Stimulated activated naive CD8-positive, alpha-beta T cell treated with anti-CD3 and anti-CD28 coated beads, Interleukin-15, Interleukin-2, amounts not matched to agents 100 ng/mL and 50 ng/mL, for 24 hours (primary cell): ENCODE measurements around the gene ARHGAP19.
"Not testable (repeated sequence)": the region's sequence is repeated elsewhere in the genome, so short reads cannot be mapped to it uniquely, and the experiment has no call there.

Experiments
- H3K27ac Mint-ChIP-seq: one replicate; pipeline ENCODE4 v1.8.0; 2021; ENCODE audit warnings: mild to moderate bottlenecking, mixed read lengths
- H3K27me3 Mint-ChIP-seq: one replicate; pipeline ENCODE4 v1.8.0; 2021; ENCODE audit warnings: mixed read lengths
- H3K36me3 Mint-ChIP-seq: one replicate; pipeline ENCODE4 v1.8.0; 2021; ENCODE audit warnings: low read depth, mixed read lengths
- H3K4me1 Mint-ChIP-seq: one replicate; pipeline ENCODE4 v1.8.0; 2021; ENCODE audit warnings: low read depth, mixed read lengths
- H3K4me3 Mint-ChIP-seq: one replicate; pipeline ENCODE4 v1.8.0; 2021; ENCODE audit warnings: mild to moderate bottlenecking, mixed read lengths
- H3K9me3 Mint-ChIP-seq: one replicate; pipeline ENCODE4 v1.8.0; 2021; ENCODE audit warnings: mixed read lengths

Gene ARHGAP19

DNA sequence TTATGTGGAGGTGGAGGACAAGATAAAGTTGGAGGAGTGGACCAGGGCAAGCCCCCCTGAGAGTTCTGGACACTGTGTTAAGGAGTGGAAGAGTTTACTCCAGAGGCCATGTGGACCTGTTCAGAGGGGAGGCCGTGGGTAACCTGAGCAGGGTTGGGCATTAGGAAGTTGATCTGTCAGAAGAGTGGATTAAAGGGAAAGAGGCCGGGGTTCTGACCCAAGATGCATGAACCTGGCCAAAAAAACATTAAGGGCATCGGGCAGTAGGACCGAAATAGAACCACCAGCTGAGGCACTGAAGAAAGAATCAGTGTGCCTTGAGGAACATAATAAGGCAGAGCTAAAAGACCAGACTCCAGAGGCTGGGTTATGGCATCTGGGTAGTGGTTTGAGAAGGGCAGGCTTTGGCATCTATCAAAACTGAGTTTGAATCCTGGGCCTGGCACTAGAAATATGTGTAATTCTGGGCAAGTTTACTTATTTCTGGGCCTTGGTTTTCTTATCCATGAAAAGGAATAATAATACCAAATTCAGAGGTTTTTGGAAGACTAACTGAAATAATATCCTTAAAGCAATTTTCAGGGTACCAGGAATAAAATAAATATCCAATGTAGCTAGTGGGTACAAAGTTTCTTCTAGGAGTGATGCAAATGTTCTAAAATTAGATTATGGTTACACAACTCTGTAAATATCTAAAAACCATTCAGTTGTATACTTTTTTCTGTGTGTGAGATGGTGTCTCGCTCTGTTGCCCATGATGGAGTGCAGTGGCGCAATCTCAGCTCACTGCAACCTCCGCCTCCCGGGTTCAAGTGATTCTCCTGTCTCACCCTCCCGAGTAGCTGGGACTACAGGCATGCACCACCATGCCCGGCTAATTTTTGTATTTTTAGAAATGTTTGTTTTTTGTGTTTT, 15.7 kb upstream of the ARHGAP19 start:
- no peaks in the 10 kb centered on the region for H3K36me3 Mint-ChIP-seq
- H3K4me3 Mint-ChIP-seq = no peak overlapping the region
- no peaks in the 10 kb centered on the region for H3K27me3 Mint-ChIP-seq
- H3K9me3 Mint-ChIP-seq = no peaks in the 10 kb centered on the region
- no peaks in the 10 kb centered on the region for H3K4me1 Mint-ChIP-seq
- no peak overlapping the region for H3K27ac Mint-ChIP-seq

DNA sequence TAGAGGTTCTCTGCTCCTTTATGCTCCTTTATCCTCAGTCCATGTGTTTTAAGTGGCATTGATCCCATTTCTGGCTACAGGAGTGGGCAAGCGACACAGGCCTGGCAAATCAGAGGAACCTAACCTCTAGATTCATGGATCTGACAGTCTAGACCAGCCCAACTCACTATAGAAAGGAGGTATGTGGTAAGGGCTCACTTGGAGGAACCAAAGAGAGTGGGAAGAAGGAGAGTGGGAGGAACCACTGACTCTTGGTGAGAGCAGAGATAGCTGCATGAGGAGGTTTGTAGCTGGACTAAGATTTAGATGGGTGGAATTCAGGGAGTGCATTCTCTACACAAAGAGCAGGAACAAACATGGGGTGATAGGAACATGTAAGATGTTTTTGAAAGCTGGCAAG, 15.0 kb upstream of the ARHGAP19 start:
- no peaks in the 10 kb centered on the region for H3K27me3 Mint-ChIP-seq
- H3K36me3 Mint-ChIP-seq = no peaks in the 10 kb centered on the region
- no peak overlapping the region for H3K4me3 Mint-ChIP-seq
- no peaks in the 10 kb centered on the region for H3K9me3 Mint-ChIP-seq
- H3K27ac Mint-ChIP-seq = no peak overlapping the region
- no peaks in the 10 kb centered on the region for H3K4me1 Mint-ChIP-seq

DNA sequence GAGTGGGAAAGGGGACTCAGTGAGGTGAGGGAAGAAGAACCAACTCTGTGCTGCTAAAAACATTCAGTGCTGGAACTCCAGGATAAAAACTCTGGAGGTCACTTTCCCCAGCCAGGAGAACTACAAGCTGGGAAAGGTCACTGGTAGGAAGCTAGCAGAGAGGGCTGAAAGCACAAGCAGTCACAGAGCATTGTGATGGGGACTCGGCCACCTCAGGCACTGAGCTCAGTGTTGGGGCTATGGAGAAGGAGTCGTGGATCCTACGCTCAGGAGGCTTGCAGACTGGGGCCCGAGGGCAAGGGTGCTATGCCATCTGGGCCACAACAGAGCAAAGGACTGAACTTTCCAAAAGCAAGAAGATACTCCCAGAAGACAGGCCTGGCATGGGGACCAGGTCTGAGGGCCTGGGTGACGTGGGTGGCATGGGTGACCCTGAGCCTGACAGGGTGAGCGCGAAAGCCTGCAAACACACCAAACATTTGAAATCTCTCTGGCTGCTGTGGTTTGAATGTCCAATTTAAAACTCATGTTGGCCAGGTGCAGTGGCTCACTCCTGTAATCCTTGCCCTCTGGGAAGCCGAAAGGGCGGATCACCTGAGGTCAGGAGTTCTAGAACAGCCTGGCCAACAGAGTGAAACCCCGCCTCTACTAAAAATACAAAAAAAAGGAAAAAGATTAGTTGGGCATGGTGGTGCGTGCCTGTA, 9.8 kb upstream of the ARHGAP19 start:
- Mint-ChIP-seq H3K4me3 (no peak overlapping the region), H3K27ac (no peak overlapping the region), H3K27me3 (no peaks in the 10 kb centered on the region), H3K4me1 (no peaks in the 10 kb centered on the region), H3K9me3 (no peaks in the 10 kb centered on the region), H3K36me3 (no peaks in the 10 kb centered on the region)

DNA sequence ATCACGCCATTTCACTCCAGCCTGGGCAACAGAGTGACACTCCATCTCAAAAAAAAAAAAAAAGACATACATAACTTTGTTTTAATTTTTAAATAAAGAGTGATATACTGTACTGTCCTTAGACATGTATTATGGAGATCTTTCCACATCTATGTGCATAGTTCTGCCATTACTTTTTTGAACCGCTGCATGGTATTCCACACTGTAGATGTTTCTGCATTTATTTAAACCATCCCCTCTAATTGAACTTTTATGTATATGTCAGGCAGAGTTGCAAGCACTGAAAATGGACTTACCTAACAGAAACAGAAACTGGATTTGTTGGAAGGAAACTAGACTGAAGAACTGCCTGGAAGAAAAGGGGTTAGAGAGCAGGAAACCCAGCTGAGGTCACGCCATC, 8.5 kb upstream of the ARHGAP19 start:
- Mint-ChIP-seq H3K4me3 (no peak overlapping the region), H3K36me3 (no peaks in the 10 kb centered on the region), H3K27me3 (no peaks in the 10 kb centered on the region), H3K9me3 (no peaks in the 10 kb centered on the region), H3K27ac (no peak overlapping the region), H3K4me1 (no peaks in the 10 kb centered on the region)

DNA sequence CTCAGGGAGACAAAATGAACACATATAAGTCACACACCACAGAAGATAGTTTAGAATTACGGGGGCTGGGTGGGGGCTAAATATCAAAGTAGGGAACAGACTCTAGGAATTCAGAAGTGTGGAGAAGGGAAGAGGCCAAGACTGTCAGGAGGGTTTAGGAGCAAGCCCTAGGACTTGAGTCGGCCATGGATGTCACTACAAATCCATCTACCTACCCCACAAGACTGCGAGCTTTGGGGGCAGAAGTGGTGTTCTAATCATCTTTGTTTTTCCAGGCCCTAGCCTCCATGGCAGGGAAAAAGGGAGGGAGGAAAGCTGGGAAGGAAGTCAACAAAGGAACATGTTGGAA, 5.8 kb upstream of the ARHGAP19 start:
- no peak overlapping the region for H3K4me3 Mint-ChIP-seq
- no peaks in the 10 kb centered on the region for H3K9me3 Mint-ChIP-seq
- H3K36me3 Mint-ChIP-seq = no peaks in the 10 kb centered on the region
- H3K4me1 Mint-ChIP-seq = peaks cover 4% of the 10 kb centered on the region
- no peaks in the 10 kb centered on the region for H3K27me3 Mint-ChIP-seq
- no peak overlapping the region for H3K27ac Mint-ChIP-seq

DNA sequence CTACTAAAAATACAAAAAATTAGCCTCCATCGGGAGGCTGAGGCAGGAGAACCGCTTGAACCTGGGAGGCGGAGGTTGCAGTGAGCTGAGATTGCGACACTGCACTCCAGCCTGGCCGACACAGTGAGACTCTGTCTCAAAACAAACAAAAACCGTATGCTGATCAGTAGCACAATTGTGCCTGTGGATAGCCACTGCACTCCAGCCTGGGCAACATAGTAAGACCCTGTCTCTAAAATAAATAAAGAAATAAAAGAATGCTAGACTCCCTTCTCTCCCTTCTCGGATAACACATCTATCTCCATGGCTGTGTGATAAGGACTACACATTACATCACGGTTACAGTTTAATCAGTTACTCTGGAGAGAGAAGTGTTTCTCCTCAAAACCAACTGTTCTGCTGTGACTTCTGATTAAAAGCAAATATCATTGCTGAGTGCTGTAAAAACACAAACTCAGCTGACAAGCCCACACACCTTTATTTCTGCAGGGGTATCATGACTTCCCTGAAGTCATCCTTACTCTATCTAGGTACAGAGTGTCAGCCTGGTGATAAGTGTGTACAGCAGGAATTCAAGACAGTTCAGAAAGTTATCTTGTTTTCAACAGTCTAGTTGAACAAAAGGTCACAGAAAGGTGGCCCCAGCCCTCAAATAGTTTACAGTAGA, 5.3 kb upstream of the ARHGAP19 start:
- peaks cover 6% of the 10 kb centered on the region for H3K4me1 Mint-ChIP-seq
- H3K4me3 Mint-ChIP-seq = no peak overlapping the region
- H3K27ac Mint-ChIP-seq = no peak overlapping the region
- H3K36me3 Mint-ChIP-seq = no peaks in the 10 kb centered on the region
- no peaks in the 10 kb centered on the region for H3K9me3 Mint-ChIP-seq
- H3K27me3 Mint-ChIP-seq = no peaks in the 10 kb centered on the region

DNA sequence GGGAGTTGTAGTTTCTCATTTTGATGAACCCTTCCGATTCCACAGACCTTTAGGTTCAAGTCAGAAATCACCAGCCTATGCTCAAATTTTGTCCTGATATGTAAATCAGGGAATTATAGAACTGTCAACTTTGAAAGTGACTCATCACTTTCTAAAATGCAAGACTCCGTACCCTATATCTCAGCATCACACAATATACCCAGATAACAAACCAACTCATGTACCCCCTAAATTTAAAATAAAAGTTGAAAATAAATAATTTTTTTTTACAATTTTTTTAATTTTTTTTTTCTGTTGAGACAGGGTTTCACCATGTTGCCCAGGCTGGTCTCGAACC, 393 bp upstream of the ARHGAP19 start:
- H3K4me3 Mint-ChIP-seq = peak overlapping the region; percentile 99
- H3K27ac Mint-ChIP-seq = peak overlapping the region; percentile 91
- no peaks in the 10 kb centered on the region for H3K9me3 Mint-ChIP-seq
- no peaks in the 10 kb centered on the region for H3K27me3 Mint-ChIP-seq
- peaks cover 17% of the 10 kb centered on the region for H3K36me3 Mint-ChIP-seq
- peaks cover 25% of the 10 kb centered on the region for H3K4me1 Mint-ChIP-seq

DNA sequence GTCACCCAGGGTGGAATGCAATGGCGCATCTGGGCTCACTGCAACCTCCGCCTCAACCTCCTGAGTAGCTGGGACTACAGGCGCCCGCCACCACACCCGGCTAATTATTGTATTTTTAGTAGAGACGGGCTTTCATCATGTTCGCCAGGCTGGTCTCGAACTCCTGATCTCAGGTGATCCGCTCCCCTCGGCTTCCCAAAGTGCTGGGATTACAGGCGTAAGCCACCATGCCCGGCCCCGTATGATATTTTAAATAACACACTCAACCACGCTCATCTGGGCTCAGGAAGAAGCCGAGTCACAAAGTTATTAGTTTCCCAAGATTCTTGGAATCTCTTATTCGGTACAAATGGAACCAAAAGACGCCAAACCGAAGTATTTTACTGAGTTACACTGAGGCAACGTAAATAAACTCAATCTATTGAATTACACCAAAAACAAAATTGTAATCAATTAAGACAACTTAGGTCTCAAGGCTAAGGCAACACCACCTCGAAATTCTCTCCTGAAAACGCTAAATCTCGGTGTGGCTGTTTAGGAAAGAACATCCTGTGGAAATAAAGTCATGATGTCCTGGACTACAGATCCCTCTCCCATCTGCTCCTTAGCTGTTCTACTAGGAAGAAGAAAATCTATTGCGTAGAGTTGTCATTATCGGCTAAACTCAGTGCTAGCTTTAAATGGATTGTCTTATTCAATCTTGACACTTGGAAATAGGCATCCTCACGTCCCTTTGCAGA, 910 bp downstream of the ARHGAP19 start:
- no peaks in the 10 kb centered on the region for H3K9me3 Mint-ChIP-seq
- H3K4me3 Mint-ChIP-seq = peak overlapping the region; percentile 99
- H3K27ac Mint-ChIP-seq = peak overlapping the region; percentile 91
- H3K36me3 Mint-ChIP-seq = peaks cover 22% of the 10 kb centered on the region
- no peaks in the 10 kb centered on the region for H3K27me3 Mint-ChIP-seq
- peaks cover 25% of the 10 kb centered on the region for H3K4me1 Mint-ChIP-seq

DNA sequence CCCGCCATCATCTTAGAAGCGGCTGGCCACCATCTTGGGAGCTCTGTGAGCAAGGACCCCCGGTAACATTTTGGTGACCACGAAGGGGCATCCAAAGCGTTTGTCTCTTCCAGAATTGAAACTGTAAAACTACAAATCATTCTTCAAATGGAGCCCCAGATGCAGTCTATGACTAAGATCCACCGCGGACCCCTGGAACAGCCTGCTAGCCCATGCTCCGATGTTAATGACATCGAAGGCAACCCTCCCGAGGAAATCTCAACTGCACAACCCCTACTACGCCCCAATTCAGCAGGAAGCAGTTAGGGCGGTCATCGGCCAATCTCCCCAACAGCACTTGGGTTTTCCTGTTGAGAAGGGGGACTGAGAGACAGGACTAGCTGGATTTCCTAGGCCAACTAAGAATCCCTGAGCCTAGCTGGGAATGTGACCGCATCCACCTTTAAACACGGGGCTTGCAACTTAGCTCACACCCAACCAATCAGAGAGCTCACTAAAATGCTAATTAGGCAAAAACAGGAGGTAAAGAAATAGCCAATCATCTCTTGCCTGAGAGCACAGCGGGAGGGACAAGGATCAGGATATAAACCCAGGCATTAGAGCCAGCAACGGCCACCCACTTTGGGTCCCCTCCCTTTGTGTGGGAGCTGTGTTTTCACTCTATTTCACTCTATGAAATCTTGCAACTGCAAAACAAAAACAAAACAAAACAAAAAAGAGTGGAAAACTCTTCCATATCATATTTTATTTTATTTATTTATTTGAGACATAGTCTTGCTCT, 1.7 kb downstream of the ARHGAP19 start:
- not testable (repeated sequence) for H3K27ac Mint-ChIP-seq, H3K9me3 Mint-ChIP-seq, H3K4me3 Mint-ChIP-seq, H3K27me3 Mint-ChIP-seq
- peaks cover 24% of the 10 kb centered on the region for H3K36me3 Mint-ChIP-seq
- peaks cover 25% of the 10 kb centered on the region for H3K4me1 Mint-ChIP-seq

DNA sequence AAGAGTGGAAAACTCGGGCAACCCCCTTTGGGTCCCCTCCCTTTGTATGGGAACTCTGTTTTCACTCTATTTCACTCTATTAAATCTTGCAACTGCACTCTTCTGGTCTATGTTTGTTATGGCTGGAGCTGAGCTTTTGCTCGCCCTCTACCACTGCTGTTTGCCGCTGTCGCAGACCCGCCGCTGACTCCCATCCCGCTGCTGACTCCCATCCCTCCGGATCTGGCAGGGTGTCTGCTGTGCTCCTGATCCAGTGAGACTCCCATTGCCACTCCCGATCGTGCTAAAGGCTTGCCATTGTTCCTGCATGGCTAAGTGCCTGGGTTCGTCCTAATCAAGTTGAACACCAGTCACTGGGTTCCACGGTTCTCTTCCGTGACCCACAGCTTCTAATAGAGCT, 2.4 kb downstream of the ARHGAP19 start:
- not testable (repeated sequence) for H3K4me3 Mint-ChIP-seq, H3K27me3 Mint-ChIP-seq, H3K9me3 Mint-ChIP-seq, H3K27ac Mint-ChIP-seq
- Mint-ChIP-seq H3K4me1 (peaks cover 25% of the 10 kb centered on the region), H3K36me3 (peaks cover 26% of the 10 kb centered on the region)

DNA sequence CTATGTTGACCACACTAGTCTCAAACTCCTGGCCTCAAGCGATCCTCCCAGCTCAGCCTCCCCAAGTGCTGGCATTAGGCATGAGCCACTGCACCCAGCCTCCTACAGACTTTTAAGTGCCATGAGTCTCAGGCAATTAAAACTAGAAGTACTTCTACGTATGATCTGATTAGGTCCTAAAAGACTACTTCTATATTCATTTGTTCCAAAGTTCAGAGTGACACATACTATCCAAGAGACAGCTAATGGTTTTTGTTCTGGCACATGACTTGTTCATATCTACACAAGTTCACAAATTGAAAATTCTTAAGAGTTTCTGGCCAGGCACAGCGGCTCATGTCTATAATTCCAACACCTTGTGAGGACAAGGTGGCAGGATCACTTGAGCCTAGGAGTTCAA, 11.7 kb downstream of the ARHGAP19 start:
- peak overlapping the region; percentile 75 for H3K27ac Mint-ChIP-seq
- H3K4me3 Mint-ChIP-seq = no peak overlapping the region
- H3K27me3 Mint-ChIP-seq = no peaks in the 10 kb centered on the region
- no peaks in the 10 kb centered on the region for H3K9me3 Mint-ChIP-seq
- H3K4me1 Mint-ChIP-seq = peaks cover 19% of the 10 kb centered on the region
- H3K36me3 Mint-ChIP-seq = peaks cover 5% of the 10 kb centered on the region

DNA sequence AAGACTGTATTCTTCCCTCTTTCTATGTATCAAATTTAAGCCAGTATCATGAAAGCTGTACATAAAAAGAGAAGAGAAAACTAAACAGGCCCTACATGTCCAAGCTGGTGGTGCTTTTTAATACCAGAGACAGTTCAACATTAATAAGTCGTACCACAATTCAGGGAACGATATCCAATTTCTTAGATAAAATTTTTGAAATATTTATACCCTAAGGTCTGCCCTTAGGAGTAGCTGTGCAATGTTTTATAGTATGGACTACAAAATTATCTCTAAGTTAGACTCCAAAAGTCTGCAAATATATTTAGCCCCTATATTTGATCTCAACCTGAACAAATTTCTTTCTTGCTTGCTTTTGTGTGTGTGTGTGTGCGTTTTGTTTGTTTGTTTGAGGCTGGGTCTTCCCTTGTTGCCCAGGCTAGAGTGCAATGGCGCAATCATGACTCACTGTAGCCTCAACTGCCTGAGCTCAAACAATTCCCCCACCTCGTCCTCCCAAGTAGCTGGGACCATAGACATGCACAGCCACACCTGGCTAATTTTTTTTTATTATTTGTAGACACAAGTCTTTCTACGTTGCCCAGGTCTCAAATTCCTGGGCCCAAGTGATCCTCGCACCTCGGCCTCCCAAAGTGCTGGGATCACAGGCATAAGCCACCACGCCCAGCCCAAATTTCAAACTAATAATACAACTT, 13.2 kb downstream of the ARHGAP19 start:
- Mint-ChIP-seq H3K36me3 (peaks cover 3% of the 10 kb centered on the region), H3K9me3 (no peaks in the 10 kb centered on the region), H3K27me3 (no peaks in the 10 kb centered on the region), H3K4me3 (no peak overlapping the region), H3K4me1 (peaks cover 19% of the 10 kb centered on the region), H3K27ac (no peak overlapping the region)

DNA sequence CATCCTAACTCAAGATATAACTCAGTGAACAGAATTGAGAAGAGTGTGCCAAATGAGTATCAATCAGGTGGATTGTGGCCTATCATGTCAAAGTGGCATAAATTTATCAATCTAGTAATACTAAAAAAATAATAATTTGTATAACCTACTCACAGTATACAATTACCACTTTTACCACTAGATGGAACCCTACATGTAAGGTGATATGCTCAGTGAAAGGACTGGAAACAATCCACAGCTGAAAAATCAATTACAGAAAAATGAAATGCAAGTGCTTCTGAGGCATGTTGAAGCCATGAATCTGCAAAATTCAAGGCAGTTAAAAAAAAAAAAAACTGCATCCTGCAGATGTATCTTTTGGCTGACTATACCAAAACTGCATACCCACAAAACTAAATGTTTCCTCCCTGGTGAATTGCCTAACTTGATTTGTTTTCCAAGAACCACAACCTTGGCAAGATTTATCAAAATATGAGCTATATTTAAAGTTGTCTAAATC, 13.9 kb downstream of the ARHGAP19 start:
- Mint-ChIP-seq H3K4me3 (no peak overlapping the region), H3K27ac (no peak overlapping the region), H3K9me3 (no peaks in the 10 kb centered on the region), H3K4me1 (peaks cover 19% of the 10 kb centered on the region), H3K27me3 (no peaks in the 10 kb centered on the region), H3K36me3 (peaks cover 3% of the 10 kb centered on the region)

DNA sequence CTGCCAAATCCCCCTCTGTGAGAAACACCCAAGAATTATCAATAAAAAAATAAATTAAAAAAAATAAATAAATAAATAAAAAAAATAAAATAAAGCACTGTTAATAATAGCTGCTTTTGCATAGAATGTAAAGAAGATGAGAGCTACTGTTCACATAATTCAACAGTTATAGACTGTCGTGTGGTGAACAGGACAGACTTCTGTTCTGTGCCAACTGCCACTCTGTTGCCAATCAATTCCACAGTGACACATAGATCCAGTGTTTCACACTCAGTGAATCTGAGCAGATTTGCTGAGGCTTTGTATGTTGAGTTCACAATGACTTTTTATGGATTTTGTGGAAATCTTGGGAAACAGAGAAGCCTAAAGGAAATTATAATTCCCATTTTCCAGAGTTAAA, 14.9 kb downstream of the ARHGAP19 start:
- Mint-ChIP-seq H3K9me3 (no peaks in the 10 kb centered on the region), H3K4me3 (no peak overlapping the region)

More for the DNA sequence above, 14.9 kb downstream of the ARHGAP19 start:
- Mint-ChIP-seq H3K36me3 (peaks cover 3% of the 10 kb centered on the region), H3K27ac (no peak overlapping the region), H3K4me1 (peaks cover 19% of the 10 kb centered on the region), H3K27me3 (no peaks in the 10 kb centered on the region)
